Ovary (tissue), 9 donors: ENCODE measurements around the gene TANK. TPM values are rescaled to one million over a fixed set of nuclear protein-coding genes. Genes with fewer than 3 reads are reported as not detected.

Source experiments
- DNase-seq, 5 donors: peaks; one replicate each; pipeline ENCODE4 v3.0.0-alpha.2; 2019 to 2020
- H3K27ac ChIP-seq, 2 donors: fragments of 200-600 bp; one replicate each; pipeline versions ENCODE4 v1.5.1 to v1.8.0; 2019 to 2022
- H3K27me3 ChIP-seq: fragments of 200-600 bp; one replicate; pipeline ENCODE4 v1.8.0; 2022
- H3K36me3 ChIP-seq: fragments of 200-600 bp; sonication (generic); one replicate; pipeline ENCODE4 v1.5.1; 2019
- H3K4me1 ChIP-seq: one replicate; pipeline ENCODE4 v1.8.1; 2013; ENCODE audit warnings: mild to moderate bottlenecking, moderate library complexity; ENCODE audit not compliant: insufficient read depth
- H3K4me3 ChIP-seq: fragments of 200-600 bp; sonication (generic); one replicate; pipeline ENCODE4 v1.5.1; 2017
- H3K9me3 ChIP-seq, 2 donors: fragments of 200-600 bp in 1 of 2; sonication (generic) in 1 of 2; one replicate each; pipeline versions ENCODE4 v1.5.1 to v1.8.1; 2013 to 2019; ENCODE audit warnings: mild to moderate bottlenecking in 1 of 2, moderate library complexity in 1 of 2
- CTCF ChIP-seq, 3 donors: fragments of 450-650 bp in 2 of 3; fragments of 200-600 bp in 1 of 3; IDR thresholded peaks; one replicate each; pipeline versions ENCODE4 v1.5.1 to v1.8.0; 2016 to 2022; ENCODE audit warnings: antibody characterized with exemption in 3 of 3, mild to moderate bottlenecking in 1 of 3
- EP300 ChIP-seq: sonication (generic); formaldehyde crosslinking; IDR thresholded peaks from one replicate; pipeline ENCODE4 v1.6.1; 2017; ENCODE audit warnings: antibody characterized with exemption
- POLR2A ChIP-seq: fragments of 450-650 bp; IDR thresholded peaks from one replicate; pipeline ENCODE4 v1.6.1; 2017; ENCODE audit warnings: antibody characterized with exemption, mild to moderate bottlenecking, moderate library complexity
- WGBS, 3 donors: extraction: QIAGEN DNeasy Blood & Tissue Kit in 1 of 3; methylation state at CpG; one replicate each; pipeline versions ENCODE4 v1.1.5 to v1.1.7; 2013 to 2017; 5-methylcytosine and 5-hydroxymethylcytosine counted together
- intact Hi-C, 4 donors: fragments of 100-400 bp; cut with DNase I; formaldehyde crosslinking; loops; one replicate each; pipeline versions ENCODE4 v1.11.0 to v1.15.1; 2022 to 2023
- polyA plus RNA-seq, 2 donors: library from polyadenylated mRNA; stranded (reverse); fragments of 200-250 nt in 1 of 2; fragments of 350-450 nt in 1 of 2; fragmentation: Illumina TruSeq in 1 of 2; extraction: RNeasy Lipid Tissue Mini Kit (QIAGEN cat#74804) in 1 of 2; gene quantifications; one replicate each; pipeline ENCODE4 v1.2.3, GENCODE V29; 2013 to 2014
- total RNA-seq, 7 donors: library from RNA; depleted of rRNA in 2 of 7; stranded (reverse); fragments of >200 nt in 2 of 7; fragmentation: NEBNext Ultra II Directional in 3 of 7; extraction: Animal tissue kit (Norgen Biotek cat#: 25700) in 3 of 7; gene quantifications; one replicate each; pipeline versions ENCODE4 v1.1.0 to v1.2.4, GENCODE V29; 2016 to 2023
- donor health status: DM: no; HTN: no; CAD: no; lungs with moderate emphysema.
- donor health status: DM: no; HTN: no; CAD: no.
- donor health status: Bipolar disorder and iron deficiency.
- donor health status: DM: yes; HTN: yes; CAD: no.
- donor health status: DM: no; HTN: no; CAD: no.
- donor health status: DM: yes; HTN: yes; CAD: no.

The TANK gene
- total and polyA plus RNA-seq, 9 donors = 31.4 to 99.8 (median 52.2) TPM

GRCh38 chr2:161283926-161284325 lies 123.7 kb downstream of the TANK start:
- no peaks in the 10 kb centered on the region for H3K4me1 ChIP-seq
- H3K4me3 ChIP-seq = no peak overlapping the region
- H3K36me3 ChIP-seq = no peaks in the 10 kb centered on the region
- H3K27ac ChIP-seq = no peak overlapping the region
- WGBS, 3 donors = 52 to 76% (median 67%) methylated on average over 1 of the region's 1 CpG
- no peaks in the 10 kb centered on the region for H3K27me3 ChIP-seq
- TF ChIP-seq POLR2A (no peak), EP300 (no peak), CTCF (IDR thresholded peaks at IDR 0.05) (no peak)
- no peaks in the 10 kb centered on the region for H3K9me3 ChIP-seq
- no peak for DNase-seq
- intact Hi-C loops = no loop called here

Other genes starting within 250 kb of the TANK start
- 10 to 100 TPM in 6 of 7 donors, 1 to 10 TPM in 1; 9.4 to 34.3 (median 19.4) TPM for gene PSMD14, start 148.0 kb downstream of the TANK start, total RNA-seq
- gene PSMD14, start 148.0 kb downstream of the TANK start, polyA plus RNA-seq = 10 to 100 TPM; 15.3 to 24.0 TPM